Peyer's patch (tissue), 4 donors: Measurements from ENCODE around the gene PRICKLE2.

ENCODE experiments used
- CTCF ChIP-seq, 6 experiments: fragments of 450-650 bp in 4 of 6; fragments of 200-600 bp in 2 of 6; sonication (generic) in 1 of 6; IDR thresholded peaks; one replicate each; pipeline ENCODE4 v1.5.1; 2017 to 2019; ENCODE audit warnings: antibody characterized with exemption in 6 of 6, mild to moderate bottlenecking in 3 of 6, moderate library complexity in 1 of 6
- POLR2A ChIP-seq, 2 donors: fragments of 450-650 bp; IDR thresholded peaks; one replicate each; pipeline ENCODE4 v1.5.1; 2017; ENCODE audit warnings: antibody characterized with exemption in 2 of 2, mild to moderate bottlenecking in 2 of 2, moderate library complexity in 2 of 2

GRCh38 chr3:64184621-64185020, 40.6 kb downstream of the PRICKLE2 start:
- no peak for TF ChIP-seq POLR2A (IDR thresholded peaks at IDR 0.05)
- TF ChIP-seq CTCF (IDR thresholded peaks at IDR 0.05): no peak
